HL-60/S4 (cell line): ENCODE results near the gene LSAMP.

ENCODE experiments used
- in situ Hi-C: fragments of 300-500 bp; cut with MboI; formaldehyde crosslinking; loops from 2 replicates; pipeline ENCODE4 v1.14.3; 2022; ENCODE audit warnings: low sequenced_read_pairs

LSAMP gene

GRCh38 chr3:116065501-116065900, 379.8 kb downstream of the LSAMP start:
- in situ Hi-C loops: no loop called here

- in situ Hi-C loops: no loop called here
These were observed 380.6 kb downstream of the LSAMP start for GRCh38 chr3:116064646-116065045.

- in situ Hi-C loops: no loop called here
These were observed 385.7 kb downstream of the LSAMP start for GRCh38 chr3:116059421-116060096.

- in situ Hi-C loops: no loop called here
These were observed 386.4 kb downstream of the LSAMP start for GRCh38 chr3:116058844-116059243.

- in situ Hi-C loops: no loop called here
These were observed 387.8 kb downstream of the LSAMP start for GRCh38 chr3:116057400-116058006.

GRCh38 chr3:116056280-116056679, 389.0 kb downstream of the LSAMP start:
- in situ Hi-C loops: no loop called here

- in situ Hi-C loops: no loop called here
These were observed 392.3 kb downstream of the LSAMP start for GRCh38 chr3:116053017-116053416.

- in situ Hi-C loops: no loop called here
These were observed 392.7 kb downstream of the LSAMP start for GRCh38 chr3:116052602-116053001.

- in situ Hi-C loops: no loop called here
These were observed 393.7 kb downstream of the LSAMP start for GRCh38 chr3:116051586-116051985.

- in situ Hi-C loops: no loop called here
These were observed 394.2 kb downstream of the LSAMP start for GRCh38 chr3:116051040-116051439.

GRCh38 chr3:116050311-116050915, 394.9 kb downstream of the LSAMP start:
- in situ Hi-C loops: no loop called here

GRCh38 chr3:116048991-116049390, 396.3 kb downstream of the LSAMP start:
- in situ Hi-C loops: no loop called here

- in situ Hi-C loops: no loop called here
These were observed 398.9 kb downstream of the LSAMP start for GRCh38 chr3:116046350-116046749.

- in situ Hi-C loops: no loop called here
These were observed 400.0 kb downstream of the LSAMP start for GRCh38 chr3:116045314-116045713.

- in situ Hi-C loops: no loop called here
These were observed 405.1 kb downstream of the LSAMP start for GRCh38 chr3:116040152-116040551.

- in situ Hi-C loops: no loop called here
These were observed 405.7 kb downstream of the LSAMP start for GRCh38 chr3:116039651-116039985.

- in situ Hi-C loops: no loop called here
These were observed 406.2 kb downstream of the LSAMP start for GRCh38 chr3:116038968-116039650.

GRCh38 chr3:116037954-116038911, 407.1 kb downstream of the LSAMP start:
- in situ Hi-C loops: no loop called here

- in situ Hi-C loops: no loop called here
These were observed 409.9 kb downstream of the LSAMP start for GRCh38 chr3:116035429-116035828.

- in situ Hi-C loops: no loop called here
These were observed 410.5 kb downstream of the LSAMP start for GRCh38 chr3:116034794-116035193.

GRCh38 chr3:116034086-116034485, 411.2 kb downstream of the LSAMP start:
- in situ Hi-C loops: no loop called here
